Measurements from ENCODE around the gene PSMG2. TPM values are rescaled to one million over a fixed set of nuclear protein-coding genes. Genes with fewer than 3 reads are reported as not detected.
A peak's percentile ranks its signal among the peaks of the same experiment; 100 is the strongest.

The PSMG2 gene
- total and polyA plus RNA-seq, 9 of the 15 experiments (the other 6 are each of a cell fraction or from before 2014, with no cell fraction given): 59.9 to 271 (median 111) TPM

DNA sequence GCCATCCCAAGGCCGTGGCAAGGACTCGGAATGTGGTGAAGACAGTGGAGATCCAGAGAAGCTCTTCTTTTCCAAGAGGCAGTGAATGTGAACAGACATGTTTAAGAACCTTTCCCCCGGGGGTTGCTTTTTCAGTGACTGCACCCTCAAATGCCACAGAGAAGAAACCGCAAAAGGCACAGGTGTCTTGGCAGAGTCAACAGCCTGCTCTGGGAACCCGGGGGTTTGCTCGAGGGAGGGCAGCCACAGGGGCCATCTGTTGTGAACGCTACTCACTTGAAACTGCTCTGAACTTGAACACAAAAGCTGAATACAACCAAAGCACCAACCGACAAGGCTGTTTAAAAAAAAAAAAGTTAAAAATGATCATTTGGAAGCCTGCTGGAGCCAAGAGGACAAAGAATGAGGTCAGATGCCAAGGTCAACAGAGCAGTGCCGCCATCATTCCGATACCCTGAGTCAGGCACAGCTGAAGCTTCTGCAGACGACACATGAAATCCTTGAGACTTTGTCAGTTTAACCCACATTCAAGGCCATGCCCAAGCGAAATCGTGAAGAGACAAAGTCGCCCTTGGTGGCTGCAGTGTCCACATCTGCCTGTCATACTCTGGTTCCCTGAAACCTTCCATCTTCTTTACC lies 47.4 kb downstream of the PSMG2 start (continued):
- TF ChIP-seq, protein P1, sequence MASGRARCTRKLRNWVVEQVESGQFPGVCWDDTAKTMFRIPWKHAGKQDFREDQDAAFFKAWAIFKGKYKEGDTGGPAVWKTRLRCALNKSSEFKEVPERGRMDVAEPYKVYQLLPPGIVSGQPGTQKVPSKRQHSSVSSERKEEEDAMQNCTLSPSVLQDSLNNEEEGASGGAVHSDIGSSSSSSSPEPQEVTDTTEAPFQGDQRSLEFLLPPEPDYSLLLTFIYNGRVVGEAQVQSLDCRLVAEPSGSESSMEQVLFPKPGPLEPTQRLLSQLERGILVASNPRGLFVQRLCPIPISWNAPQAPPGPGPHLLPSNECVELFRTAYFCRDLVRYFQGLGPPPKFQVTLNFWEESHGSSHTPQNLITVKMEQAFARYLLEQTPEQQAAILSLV (tag; IDR thresholded peaks at IDR 0.05): no peak
- no peak for TF ChIP-seq ZNF444 (CRISPR knock-in tag; IDR thresholded peaks at IDR 0.05)

DNA sequence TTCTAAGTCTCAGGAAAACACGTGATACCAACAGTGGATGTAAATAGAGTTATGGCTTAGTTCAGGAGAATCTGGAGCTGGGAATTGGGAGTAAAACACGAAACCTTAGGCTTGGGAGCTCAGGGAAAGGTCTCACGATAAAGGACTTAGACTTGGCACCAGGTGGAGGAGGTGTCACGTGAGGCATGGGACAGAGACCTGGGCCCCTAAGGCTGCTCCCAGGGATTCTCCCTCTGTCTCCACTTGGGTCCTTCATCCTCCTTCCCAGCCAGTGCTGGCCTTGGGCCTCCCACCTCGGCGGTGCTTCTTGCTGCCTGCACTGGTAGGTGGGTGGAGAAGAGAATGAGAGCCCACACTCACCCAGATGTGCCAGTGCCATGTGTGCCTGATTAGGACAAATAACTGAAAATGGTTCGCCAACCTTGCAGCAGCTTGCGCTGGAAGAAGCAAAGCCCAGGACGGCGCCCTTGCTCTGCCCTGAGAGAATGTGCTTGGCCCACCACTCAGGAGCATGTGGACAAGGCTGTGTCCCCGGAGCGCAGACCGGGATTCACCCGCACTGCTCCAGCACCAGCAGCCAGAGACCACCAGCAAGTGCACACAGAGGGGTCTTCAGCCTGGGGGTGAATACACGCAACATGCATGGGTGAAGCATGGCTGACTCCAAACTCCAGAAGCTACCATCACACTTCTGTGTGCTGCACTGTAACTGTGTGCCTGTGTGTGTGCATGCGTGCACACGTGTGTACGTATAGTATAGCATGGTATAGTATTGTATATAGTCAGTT lies 48.1 kb downstream of the PSMG2 start:
- Histone ChIP-seq H3K27ac (ENCODE audit: extremely low read depth, low read depth, low read length) (no peak overlapping the region), H3K79me2 (ENCODE audit: control insufficient read depth, insufficient read depth, low read length) (no peaks in the 10 kb centered on the region), H2AFZ (ENCODE audit: low read depth, low read length) (0 out of 2 replicates have a peak overlapping the region, but pooled peaks have one; percentile 52), H3K36me3 (ENCODE audit: control insufficient read depth, insufficient read depth, low read length) (no peaks in the 10 kb centered on the region), H3K4me3 (no peak overlapping the region), H3K4me2 (ENCODE audit: insufficient read depth, low read length) (no peak overlapping the region), H4K20me1 (replicated peaks; ENCODE audit: control insufficient read depth, insufficient read depth, low read length) (no peaks in the 10 kb centered on the region), H3K9me1 (ENCODE audit: control insufficient read depth, insufficient read depth, low read length) (no peaks in the 10 kb centered on the region), H3K9me3 (replicated peaks; ENCODE audit: control insufficient read depth, insufficient read depth, low read depth, low read length) (no peaks in the 10 kb centered on the region), H3K27me3 (ENCODE audit: control insufficient read depth in 2 of 2, insufficient read depth in 2 of 2, low read length in 2 of 2) (no peaks in the 10 kb centered on the region), H3K4me1 (replicated peaks in 1 of 2; ENCODE audit: control insufficient read depth in 2 of 2, insufficient read depth in 2 of 2, low read length in 2 of 2) (peaks cover 0 to 7% of the 10 kb centered on the region in 2 experiments; a peak in 2 of 5 replicates), H3K9ac (ENCODE audit: insufficient read depth in 1 of 2, low read depth in 2 of 2, low read length in 2 of 2) (no peak overlapping the region)
- ATAC-seq: peak; percentile 26; the same call in 1 of the 3 replicates
- in situ Hi-C loops (cut with MboI): no loop called here
- intact Hi-C loops (cut with micrococcal nuclease): no loop called here
- no peak for DNase-seq (ENCODE audit: extremely low read depth in 1 of 4, low spot score in 3 of 4)
- TF ChIP-seq ZFPM2 (CRISPR knock-in tag; IDR thresholded peaks at IDR 0.05) (no peak), BCOR (IDR thresholded peaks at IDR 0.05) (no peak), TFE3 (CRISPR knock-in tag; IDR thresholded peaks at IDR 0.05) (peak; percentile 19; the same call in 1 of the 2 replicates), ZC3H11A (IDR thresholded peaks at IDR 0.05; ENCODE audit: low read depth, low read length) (no peak), HLTF (IDR thresholded peaks at IDR 0.05) (no peak)
- TF ChIP-seq, protein P2, sequence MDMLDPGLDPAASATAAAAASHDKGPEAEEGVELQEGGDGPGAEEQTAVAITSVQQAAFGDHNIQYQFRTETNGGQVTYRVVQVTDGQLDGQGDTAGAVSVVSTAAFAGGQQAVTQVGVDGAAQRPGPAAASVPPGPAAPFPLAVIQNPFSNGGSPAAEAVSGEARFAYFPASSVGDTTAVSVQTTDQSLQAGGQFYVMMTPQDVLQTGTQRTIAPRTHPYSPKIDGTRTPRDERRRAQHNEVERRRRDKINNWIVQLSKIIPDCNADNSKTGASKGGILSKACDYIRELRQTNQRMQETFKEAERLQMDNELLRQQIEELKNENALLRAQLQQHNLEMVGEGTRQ (CRISPR knock-in tag; IDR thresholded peaks at IDR 0.05): peak; percentile 37; the same call in 1 of the 2 replicates
- TF ChIP-seq, protein P3, sequence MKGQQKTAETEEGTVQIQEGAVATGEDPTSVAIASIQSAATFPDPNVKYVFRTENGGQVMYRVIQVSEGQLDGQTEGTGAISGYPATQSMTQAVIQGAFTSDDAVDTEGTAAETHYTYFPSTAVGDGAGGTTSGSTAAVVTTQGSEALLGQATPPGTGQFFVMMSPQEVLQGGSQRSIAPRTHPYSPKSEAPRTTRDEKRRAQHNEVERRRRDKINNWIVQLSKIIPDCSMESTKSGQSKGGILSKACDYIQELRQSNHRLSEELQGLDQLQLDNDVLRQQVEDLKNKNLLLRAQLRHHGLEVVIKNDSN (CRISPR knock-in tag; IDR thresholded peaks at IDR 0.05): peak; percentile 56; the same call in 1 of the 2 replicates
- WGBS (ENCODE audit: insufficient coverage, low coverage, missing lambda C conversion rate): 44% methylated on average over 18 of the region's 18 CpGs
- no TSS peak for BruUV-seq (replicated peaks)
- ChIA-PET POLR2A (interaction anchor here (1.3 to 1.8 kb wide), 2 partner anchors 15 to 16 kb away, joined by 5 to 6 read pairs; no protein-coding TSS in a partner anchor), CTCF (ENCODE audit: low intra/inter-chr PET ratio) (no interaction called here)
- FAIRE-seq: no peak

Measured in K562 (cell line).